ENCODE measurements around the gene DLGAP1.

DNA sequence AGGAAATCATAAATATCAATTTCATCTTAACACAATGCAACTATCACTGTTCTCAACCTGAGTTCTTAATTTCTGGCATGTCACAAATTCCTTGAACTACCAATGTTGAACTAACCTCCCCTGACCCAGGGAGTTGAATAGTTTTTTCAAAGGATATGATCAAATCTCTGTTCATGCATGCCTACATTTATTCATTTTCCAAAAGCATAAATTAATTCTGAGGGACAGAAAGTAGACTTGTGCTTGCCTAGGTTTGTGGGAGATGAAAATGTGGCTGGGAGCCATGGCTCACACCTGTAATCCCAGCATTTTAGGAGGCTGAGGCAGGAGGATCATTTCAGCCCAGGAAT lies 829.4 kb downstream of the DLGAP1 start:
- no peak for TF ChIP-seq MYNN (tag by site-specific recombination; IDR thresholded peaks at IDR 0.05; ENCODE audit: borderline replicate concordance)
- TF ChIP-seq, protein P1, sequence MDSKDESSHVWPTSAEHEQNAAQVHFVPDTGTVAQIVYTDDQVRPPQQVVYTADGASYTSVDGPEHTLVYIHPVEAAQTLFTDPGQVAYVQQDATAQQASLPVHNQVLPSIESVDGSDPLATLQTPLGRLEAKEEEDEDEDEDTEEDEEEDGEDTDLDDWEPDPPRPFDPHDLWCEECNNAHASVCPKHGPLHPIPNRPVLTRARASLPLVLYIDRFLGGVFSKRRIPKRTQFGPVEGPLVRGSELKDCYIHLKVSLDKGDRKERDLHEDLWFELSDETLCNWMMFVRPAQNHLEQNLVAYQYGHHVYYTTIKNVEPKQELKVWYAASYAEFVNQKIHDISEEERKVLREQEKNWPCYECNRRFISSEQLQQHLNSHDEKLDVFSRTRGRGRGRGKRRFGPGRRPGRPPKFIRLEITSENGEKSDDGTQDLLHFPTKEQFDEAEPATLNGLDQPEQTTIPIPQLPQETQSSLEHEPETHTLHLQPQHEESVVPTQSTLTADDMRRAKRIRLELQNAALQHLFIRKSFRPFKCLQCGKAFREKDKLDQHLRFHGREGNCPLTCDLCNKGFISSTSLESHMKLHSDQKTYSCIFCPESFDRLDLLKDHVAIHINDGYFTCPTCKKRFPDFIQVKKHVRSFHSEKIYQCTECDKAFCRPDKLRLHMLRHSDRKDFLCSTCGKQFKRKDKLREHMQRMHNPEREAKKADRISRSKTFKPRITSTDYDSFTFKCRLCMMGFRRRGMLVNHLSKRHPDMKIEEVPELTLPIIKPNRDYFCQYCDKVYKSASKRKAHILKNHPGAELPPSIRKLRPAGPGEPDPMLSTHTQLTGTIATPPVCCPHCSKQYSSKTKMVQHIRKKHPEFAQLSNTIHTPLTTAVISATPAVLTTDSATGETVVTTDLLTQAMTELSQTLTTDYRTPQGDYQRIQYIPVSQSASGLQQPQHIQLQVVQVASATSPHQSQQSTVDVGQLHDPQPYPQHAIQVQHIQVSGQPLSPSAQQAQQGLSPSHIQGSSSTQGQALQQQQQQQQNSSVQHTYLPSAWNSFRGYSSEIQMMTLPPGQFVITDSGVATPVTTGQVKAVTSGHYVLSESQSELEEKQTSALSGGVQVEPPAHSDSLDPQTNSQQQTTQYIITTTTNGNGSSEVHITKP (tag by site-specific recombination; IDR thresholded peaks at IDR 0.05) = no peak
- TF ChIP-seq ZNF571 (tag by site-specific recombination; IDR thresholded peaks at IDR 0.05) = no peak
- TF ChIP-seq SCRT2 (tag by site-specific recombination; IDR thresholded peaks at IDR 0.05) = no peak
- no peak for TF ChIP-seq ZNF843 (tag by site-specific recombination; IDR thresholded peaks at IDR 0.05)
- TF ChIP-seq, protein P2, sequence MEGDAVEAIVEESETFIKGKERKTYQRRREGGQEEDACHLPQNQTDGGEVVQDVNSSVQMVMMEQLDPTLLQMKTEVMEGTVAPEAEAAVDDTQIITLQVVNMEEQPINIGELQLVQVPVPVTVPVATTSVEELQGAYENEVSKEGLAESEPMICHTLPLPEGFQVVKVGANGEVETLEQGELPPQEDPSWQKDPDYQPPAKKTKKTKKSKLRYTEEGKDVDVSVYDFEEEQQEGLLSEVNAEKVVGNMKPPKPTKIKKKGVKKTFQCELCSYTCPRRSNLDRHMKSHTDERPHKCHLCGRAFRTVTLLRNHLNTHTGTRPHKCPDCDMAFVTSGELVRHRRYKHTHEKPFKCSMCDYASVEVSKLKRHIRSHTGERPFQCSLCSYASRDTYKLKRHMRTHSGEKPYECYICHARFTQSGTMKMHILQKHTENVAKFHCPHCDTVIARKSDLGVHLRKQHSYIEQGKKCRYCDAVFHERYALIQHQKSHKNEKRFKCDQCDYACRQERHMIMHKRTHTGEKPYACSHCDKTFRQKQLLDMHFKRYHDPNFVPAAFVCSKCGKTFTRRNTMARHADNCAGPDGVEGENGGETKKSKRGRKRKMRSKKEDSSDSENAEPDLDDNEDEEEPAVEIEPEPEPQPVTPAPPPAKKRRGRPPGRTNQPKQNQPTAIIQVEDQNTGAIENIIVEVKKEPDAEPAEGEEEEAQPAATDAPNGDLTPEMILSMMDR (tag by site-specific recombination; IDR thresholded peaks at IDR 0.05) = no peak
- no peak for TF ChIP-seq SETDB1 (IDR thresholded peaks at IDR 0.05; ENCODE audit: insufficient read length, low read length)
- TF ChIP-seq ZBTB21 (tag by site-specific recombination; IDR thresholded peaks at IDR 0.05) = no peak
- TF ChIP-seq, protein P3, sequence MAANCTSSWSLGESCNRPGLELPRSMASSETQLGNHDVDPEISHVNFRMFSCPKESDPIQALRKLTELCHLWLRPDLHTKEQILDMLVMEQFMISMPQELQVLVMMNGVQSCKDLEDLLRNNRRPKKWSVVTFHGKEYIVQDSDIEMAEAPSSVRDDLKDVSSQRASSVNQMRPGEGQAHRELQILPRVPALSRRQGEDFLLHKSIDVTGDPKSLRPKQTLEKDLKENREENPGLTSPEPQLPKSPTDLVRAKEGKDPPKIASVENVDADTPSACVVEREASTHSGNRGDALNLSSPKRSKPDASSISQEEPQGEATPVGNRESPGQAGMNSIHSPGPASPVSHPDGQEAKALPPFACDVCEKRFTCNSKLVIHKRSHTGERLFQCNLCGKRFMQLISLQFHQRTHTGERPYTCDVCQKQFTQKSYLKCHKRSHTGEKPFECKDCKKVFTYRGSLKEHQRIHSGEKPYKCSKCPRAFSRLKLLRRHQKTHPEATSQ (tag by site-specific recombination; IDR thresholded peaks at IDR 0.05) = no peak
- TF ChIP-seq ZNF19 (tag by site-specific recombination; IDR thresholded peaks at IDR 0.05; ENCODE audit: low read depth) = no peak
- TF ChIP-seq, protein P4, sequence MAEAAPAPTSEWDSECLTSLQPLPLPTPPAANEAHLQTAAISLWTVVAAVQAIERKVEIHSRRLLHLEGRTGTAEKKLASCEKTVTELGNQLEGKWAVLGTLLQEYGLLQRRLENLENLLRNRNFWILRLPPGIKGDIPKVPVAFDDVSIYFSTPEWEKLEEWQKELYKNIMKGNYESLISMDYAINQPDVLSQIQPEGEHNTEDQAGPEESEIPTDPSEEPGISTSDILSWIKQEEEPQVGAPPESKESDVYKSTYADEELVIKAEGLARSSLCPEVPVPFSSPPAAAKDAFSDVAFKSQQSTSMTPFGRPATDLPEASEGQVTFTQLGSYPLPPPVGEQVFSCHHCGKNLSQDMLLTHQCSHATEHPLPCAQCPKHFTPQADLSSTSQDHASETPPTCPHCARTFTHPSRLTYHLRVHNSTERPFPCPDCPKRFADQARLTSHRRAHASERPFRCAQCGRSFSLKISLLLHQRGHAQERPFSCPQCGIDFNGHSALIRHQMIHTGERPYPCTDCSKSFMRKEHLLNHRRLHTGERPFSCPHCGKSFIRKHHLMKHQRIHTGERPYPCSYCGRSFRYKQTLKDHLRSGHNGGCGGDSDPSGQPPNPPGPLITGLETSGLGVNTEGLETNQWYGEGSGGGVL (tag by site-specific recombination; IDR thresholded peaks at IDR 0.05) = no peak
- TF ChIP-seq ZNF274 (IDR thresholded peaks at IDR 0.05; ENCODE audit: low read length) = no peak
- TF ChIP-seq ZNF274 (tag by site-specific recombination; IDR thresholded peaks at IDR 0.05; ENCODE audit: borderline replicate concordance) = no peak
- TF ChIP-seq, protein P5, sequence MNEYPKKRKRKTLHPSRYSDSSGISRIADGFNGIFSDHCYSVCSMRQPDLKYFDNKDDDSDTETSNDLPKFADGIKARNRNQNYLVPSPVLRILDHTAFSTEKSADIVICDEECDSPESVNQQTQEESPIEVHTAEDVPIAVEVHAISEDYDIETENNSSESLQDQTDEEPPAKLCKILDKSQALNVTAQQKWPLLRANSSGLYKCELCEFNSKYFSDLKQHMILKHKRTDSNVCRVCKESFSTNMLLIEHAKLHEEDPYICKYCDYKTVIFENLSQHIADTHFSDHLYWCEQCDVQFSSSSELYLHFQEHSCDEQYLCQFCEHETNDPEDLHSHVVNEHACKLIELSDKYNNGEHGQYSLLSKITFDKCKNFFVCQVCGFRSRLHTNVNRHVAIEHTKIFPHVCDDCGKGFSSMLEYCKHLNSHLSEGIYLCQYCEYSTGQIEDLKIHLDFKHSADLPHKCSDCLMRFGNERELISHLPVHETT (tag by site-specific recombination; IDR thresholded peaks at IDR 0.05) = no peak
- TF ChIP-seq ZNF121 (tag by site-specific recombination; IDR thresholded peaks at IDR 0.05) = no peak
